ENCODE measurements around the gene MAML2. TPM values are rescaled to one million over a fixed set of nuclear protein-coding genes. Genes with fewer than 3 reads are reported as not detected.

Gene MAML2
- total and polyA plus RNA-seq, 2 of the 13 experiments (the other 11 are each of a cell fraction or from before 2014, with no cell fraction given): 2.3 to 25.9 TPM

DNA sequence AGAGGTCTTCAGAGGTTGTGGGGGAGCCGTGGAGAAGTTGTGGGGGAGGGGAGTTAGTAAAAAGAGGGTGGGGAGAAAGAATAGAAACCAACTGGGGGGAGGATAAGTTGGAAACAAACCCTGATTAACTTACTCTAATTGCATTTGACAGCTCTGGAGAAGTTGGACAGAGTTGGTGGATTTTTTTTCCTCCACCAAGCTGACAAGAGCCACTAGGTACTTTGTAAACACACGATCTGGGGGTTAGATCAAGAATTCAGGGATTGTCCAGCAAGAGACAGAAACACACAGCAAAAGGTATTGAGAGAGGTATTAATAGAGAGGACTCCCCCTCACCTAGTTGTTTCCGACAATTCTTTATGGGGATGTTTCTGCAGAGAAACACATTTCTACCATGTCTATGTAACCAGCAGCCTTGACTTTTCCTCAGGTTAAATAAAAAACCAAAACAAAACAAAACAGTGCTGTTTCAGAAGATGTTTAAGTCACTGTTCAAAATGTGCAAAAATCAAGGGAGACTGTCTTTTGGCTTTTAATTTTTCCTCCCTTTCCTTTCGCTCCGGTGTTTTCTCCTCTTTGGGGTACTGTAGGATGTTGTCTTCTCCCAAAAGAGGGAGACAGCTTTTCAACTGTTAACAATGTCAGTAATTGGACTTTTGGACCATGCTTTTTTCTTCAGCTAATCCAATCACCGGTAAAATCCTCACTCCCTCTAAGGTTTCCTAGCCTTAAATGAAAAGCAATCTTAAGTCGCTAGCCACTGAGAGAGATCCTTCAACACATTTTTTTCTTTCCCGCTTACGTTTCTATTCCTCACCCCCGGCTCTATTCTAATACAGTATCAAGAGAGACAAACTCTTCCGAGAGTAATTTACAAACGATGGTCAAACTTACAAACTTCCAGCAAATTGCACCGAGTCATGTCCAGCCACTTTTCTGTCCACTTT, 708 bp downstream of the MAML2 start (continued):
- TF ChIP-seq FOXP4 (CRISPR knock-in tag; IDR thresholded peaks at IDR 0.05) (0 out of 2 replicates have a peak, but pooled peaks have one; percentile 23), ISL2 (CRISPR knock-in tag; IDR thresholded peaks at IDR 0.05) (no peak), AHR (CRISPR knock-in tag; IDR thresholded peaks at IDR 0.05) (0 out of 2 replicates have a peak, but pooled peaks have one; percentile 1), ZNF451 (CRISPR knock-in tag; IDR thresholded peaks at IDR 0.05) (no peak), KAT8 (CRISPR knock-in tag; IDR thresholded peaks at IDR 0.05) (0 out of 2 replicates have a peak, but pooled peaks have one; percentile 4), BRD4 (CRISPR knock-in tag; IDR thresholded peaks at IDR 0.05) (no peak), ZMYM4 (CRISPR knock-in tag; IDR thresholded peaks at IDR 0.05) (peak; percentile 18; the same call in 1 of the 2 replicates), ZNF614 (CRISPR knock-in tag; IDR thresholded peaks at IDR 0.05; ENCODE audit: borderline replicate concordance) (0 out of 2 replicates have a peak, but pooled peaks have one; percentile 13), PITX1 (CRISPR knock-in tag; IDR thresholded peaks at IDR 0.05) (no peak), ZNF616 (CRISPR knock-in tag; IDR thresholded peaks at IDR 0.05; ENCODE audit: low read depth) (no peak), MIXL1 (CRISPR knock-in tag; IDR thresholded peaks at IDR 0.05) (peak; percentile 43; the same call in 1 of the 2 replicates), HNRNPK (IDR thresholded peaks at IDR 0.05; ENCODE audit: low read depth, low read length, poor library complexity, severe bottlenecking) (peak; percentile 33), ZNF883 (CRISPR knock-in tag; IDR thresholded peaks at IDR 0.05; ENCODE audit: not compliant biosample characterization) (no peak), NCOR1 (IDR thresholded peaks at IDR 0.05; ENCODE audit: borderline replicate concordance, low read length) (peak; percentile 25; the same call in 1 of the 2 replicates), FOXJ3 (CRISPR knock-in tag; IDR thresholded peaks at IDR 0.05; ENCODE audit: borderline replicate concordance) (0 out of 2 replicates have a peak, but pooled peaks have one; percentile 35), MAZ (IDR thresholded peaks at IDR 0.05; ENCODE audit: borderline replicate concordance, low read depth, low read length) (no peak), MAZ (CRISPR knock-in tag; IDR thresholded peaks at IDR 0.05; ENCODE audit: low read depth) (no peak), MXI1 (IDR thresholded peaks at IDR 0.05; ENCODE audit: borderline replicate concordance, low read depth, low read length) (no peak), ZNF333 (CRISPR knock-in tag; IDR thresholded peaks at IDR 0.05; ENCODE audit: borderline replicate concordance) (no peak), HNF4A (CRISPR knock-in tag; IDR thresholded peaks at IDR 0.05) (peak; percentile 48; the same call in 1 of the 2 replicates), ZNF263 (CRISPR knock-in tag; IDR thresholded peaks at IDR 0.05) (no peak)
- TF ChIP-seq, protein P1, sequence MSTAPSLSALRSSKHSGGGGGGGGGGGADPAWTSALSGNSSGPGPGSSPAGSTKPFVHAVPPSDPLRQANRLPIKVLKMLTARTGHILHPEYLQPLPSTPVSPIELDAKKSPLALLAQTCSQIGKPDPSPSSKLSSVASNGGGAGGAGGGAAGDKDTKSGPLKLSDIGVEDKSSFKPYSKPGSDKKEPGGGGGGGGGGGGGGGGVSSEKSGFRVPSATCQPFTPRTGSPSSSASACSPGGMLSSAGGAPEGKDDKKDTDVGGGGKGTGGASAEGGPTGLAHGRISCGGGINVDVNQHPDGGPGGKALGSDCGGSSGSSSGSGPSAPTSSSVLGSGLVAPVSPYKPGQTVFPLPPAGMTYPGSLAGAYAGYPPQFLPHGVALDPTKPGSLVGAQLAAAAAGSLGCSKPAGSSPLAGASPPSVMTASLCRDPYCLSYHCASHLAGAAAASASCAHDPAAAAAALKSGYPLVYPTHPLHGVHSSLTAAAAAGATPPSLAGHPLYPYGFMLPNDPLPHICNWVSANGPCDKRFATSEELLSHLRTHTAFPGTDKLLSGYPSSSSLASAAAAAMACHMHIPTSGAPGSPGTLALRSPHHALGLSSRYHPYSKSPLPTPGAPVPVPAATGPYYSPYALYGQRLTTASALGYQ (CRISPR knock-in tag; IDR thresholded peaks at IDR 0.05): 0 out of 2 replicates have a peak, but pooled peaks have one; percentile 35
- TF ChIP-seq, protein P2, sequence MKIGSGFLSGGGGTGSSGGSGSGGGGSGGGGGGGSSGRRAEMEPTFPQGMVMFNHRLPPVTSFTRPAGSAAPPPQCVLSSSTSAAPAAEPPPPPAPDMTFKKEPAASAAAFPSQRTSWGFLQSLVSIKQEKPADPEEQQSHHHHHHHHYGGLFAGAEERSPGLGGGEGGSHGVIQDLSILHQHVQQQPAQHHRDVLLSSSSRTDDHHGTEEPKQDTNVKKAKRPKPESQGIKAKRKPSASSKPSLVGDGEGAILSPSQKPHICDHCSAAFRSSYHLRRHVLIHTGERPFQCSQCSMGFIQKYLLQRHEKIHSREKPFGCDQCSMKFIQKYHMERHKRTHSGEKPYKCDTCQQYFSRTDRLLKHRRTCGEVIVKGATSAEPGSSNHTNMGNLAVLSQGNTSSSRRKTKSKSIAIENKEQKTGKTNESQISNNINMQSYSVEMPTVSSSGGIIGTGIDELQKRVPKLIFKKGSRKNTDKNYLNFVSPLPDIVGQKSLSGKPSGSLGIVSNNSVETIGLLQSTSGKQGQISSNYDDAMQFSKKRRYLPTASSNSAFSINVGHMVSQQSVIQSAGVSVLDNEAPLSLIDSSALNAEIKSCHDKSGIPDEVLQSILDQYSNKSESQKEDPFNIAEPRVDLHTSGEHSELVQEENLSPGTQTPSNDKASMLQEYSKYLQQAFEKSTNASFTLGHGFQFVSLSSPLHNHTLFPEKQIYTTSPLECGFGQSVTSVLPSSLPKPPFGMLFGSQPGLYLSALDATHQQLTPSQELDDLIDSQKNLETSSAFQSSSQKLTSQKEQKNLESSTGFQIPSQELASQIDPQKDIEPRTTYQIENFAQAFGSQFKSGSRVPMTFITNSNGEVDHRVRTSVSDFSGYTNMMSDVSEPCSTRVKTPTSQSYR (CRISPR knock-in tag; IDR thresholded peaks at IDR 0.05; ENCODE audit: borderline replicate concordance): peak; percentile 46; the same call in 1 of the 2 replicates
